HFFc6 (cell line): Measurements from ENCODE around the gene SLC1A1. TPM values are rescaled to one million over a fixed set of nuclear protein-coding genes. Genes with fewer than 3 reads are reported as not detected.

ENCODE experiments used
- DNase-seq: peaks from one replicate; pipeline ENCODE4 v3.0.0-alpha.2; 2018
- H3K27ac Mint-ChIP-seq: 2 replicates; pipeline ENCODE4 v1.8.0; 2020; ENCODE audit warnings: mild to moderate bottlenecking, mixed read lengths
- H3K27me3 Mint-ChIP-seq: 2 replicates; pipeline ENCODE4 v1.8.0; 2021; ENCODE audit warnings: mild to moderate bottlenecking, moderate library complexity, mixed read lengths; ENCODE audit not compliant: insufficient read depth
- H3K36me3 Mint-ChIP-seq: 2 replicates; pipeline ENCODE4 v1.8.0; 2021; ENCODE audit warnings: low read depth, mixed read lengths
- H3K4me1 Mint-ChIP-seq: 2 replicates; pipeline ENCODE4 v1.8.0; 2020; ENCODE audit warnings: low read depth, mixed read lengths
- H3K4me3 Mint-ChIP-seq: 2 replicates; pipeline ENCODE4 v1.8.0; 2020; ENCODE audit warnings: mild to moderate bottlenecking, moderate library complexity, mixed read lengths
- H3K9me3 Mint-ChIP-seq: 2 replicates; pipeline ENCODE4 v1.8.0; 2020; ENCODE audit warnings: mild to moderate bottlenecking, mixed read lengths
- CTCF ChIP-seq: fragments of 200-600 bp; sonication (generic); IDR thresholded peaks from 2 replicates; pipeline ENCODE4 v1.5.0; 2021; ENCODE audit warnings: antibody characterized with exemption, mild to moderate bottlenecking
- total RNA-seq, 6 experiments: library from RNA; stranded (reverse); fragmentation: NEBNext Ultra II Directional; extraction: Animal tissue kit (Norgen Biotek cat#: 25700); gene quantifications; 2 replicates in 1 of 6; 3 replicates in 5 of 6; pipeline ENCODE4 v1.2.3, GENCODE V29; 2021

The SLC1A1 gene
- total RNA-seq, 6 experiments from 2014 or later, result 0.43 to 1.4 (median 0.79) TPM

GRCh38 chr9:4550777-4551484, 60.7 kb downstream of the SLC1A1 start:
- TF ChIP-seq CTCF, result no peak
- peaks cover 2% of the 10 kb centered on the region for H3K27me3 Mint-ChIP-seq
- H3K4me3 Mint-ChIP-seq, result no peak overlapping the region
- no peak overlapping the region for H3K27ac Mint-ChIP-seq
- H3K4me1 Mint-ChIP-seq, result peaks cover 22% of the 10 kb centered on the region
- DNase-seq, result no peak
- H3K9me3 Mint-ChIP-seq, result no peaks in the 10 kb centered on the region
- H3K36me3 Mint-ChIP-seq, result no peaks in the 10 kb centered on the region

- H3K4me3 Mint-ChIP-seq, result no peak overlapping the region
- H3K27ac Mint-ChIP-seq, result no peak overlapping the region
- H3K27me3 Mint-ChIP-seq, result peaks cover 12% of the 10 kb centered on the region
- peaks cover 17% of the 10 kb centered on the region for H3K4me1 Mint-ChIP-seq
- no peaks in the 10 kb centered on the region for H3K9me3 Mint-ChIP-seq
- no peaks in the 10 kb centered on the region for H3K36me3 Mint-ChIP-seq
- peak; percentile 6 for DNase-seq
- TF ChIP-seq CTCF, result no peak
Observed at GRCh38 chr9:4553951-4554381, 63.7 kb downstream of the SLC1A1 start.

- Mint-ChIP-seq H3K36me3 (no peaks in the 10 kb centered on the region), H3K27ac (no peak overlapping the region), H3K9me3 (no peaks in the 10 kb centered on the region), H3K4me3 (no peak overlapping the region), H3K4me1 (peaks cover 17% of the 10 kb centered on the region), H3K27me3 (peaks cover 13% of the 10 kb centered on the region)
- peak; percentile 11 for DNase-seq
- no peak for TF ChIP-seq CTCF
Observed at GRCh38 chr9:4555236-4555635, 65.0 kb downstream of the SLC1A1 start.

- peaks cover 17% of the 10 kb centered on the region for H3K4me1 Mint-ChIP-seq
- DNase-seq, result no peak
- H3K27ac Mint-ChIP-seq, result no peak overlapping the region
- H3K4me3 Mint-ChIP-seq, result no peak overlapping the region
- H3K36me3 Mint-ChIP-seq, result no peaks in the 10 kb centered on the region
- H3K9me3 Mint-ChIP-seq, result no peaks in the 10 kb centered on the region
- no peak for TF ChIP-seq CTCF
- H3K27me3 Mint-ChIP-seq, result peaks cover 12% of the 10 kb centered on the region; the same call in 1 of the 2 replicates
Observed at GRCh38 chr9:4558371-4558998, 68.2 kb downstream of the SLC1A1 start.

- TF ChIP-seq CTCF, result no peak
- Mint-ChIP-seq H3K27me3 (peaks cover 17% of the 10 kb centered on the region; the same call in 1 of the 2 replicates), H3K36me3 (no peaks in the 10 kb centered on the region), H3K4me3 (no peak overlapping the region), H3K27ac (no peak overlapping the region), H3K9me3 (no peaks in the 10 kb centered on the region), H3K4me1 (peaks cover 7% of the 10 kb centered on the region)
- DNase-seq, result no peak
Observed at GRCh38 chr9:4559261-4560182, 69.3 kb downstream of the SLC1A1 start.
